Astrocyte (in vitro differentiated cells and primary cell): ENCODE results near the gene FOS. TPM values are rescaled to one million over a fixed set of nuclear protein-coding genes. Genes with fewer than 3 reads are reported as not detected.
A peak's percentile ranks its signal among the peaks of the same experiment; 100 is the strongest.

ENCODE experiments used
- DNase-seq: peaks from one replicate; pipeline ENCODE4 v3.0.0-alpha.2; 2010; ENCODE audit warnings: low read depth
- FAIRE-seq: peaks from 2 replicates; lab custom pipeline; 2011; peaks lifted over from hg19 to GRCh38; lab: Jason Lieb, UNC
- H2AFZ ChIP-seq: 2 replicates; pipeline ENCODE4 v1.6.0; 2012; ENCODE audit warnings: low read depth, low read length, inconsistent platforms
- H3K27ac ChIP-seq: 2 replicates; pipeline ENCODE4 v1.5.1; 2011; ENCODE audit warnings: low read depth, low read length, inconsistent platforms
- H3K27me3 ChIP-seq: 2 replicates; pipeline ENCODE4 v1.6.0; 2011; ENCODE audit warnings: low read length, inconsistent platforms; ENCODE audit not compliant: insufficient read depth
- H3K36me3 ChIP-seq: 2 replicates; pipeline ENCODE4 v1.5.1; 2011; ENCODE audit warnings: low read length, inconsistent platforms; ENCODE audit not compliant: insufficient read depth
- H3K4me1 ChIP-seq: 2 replicates; pipeline ENCODE4 v1.5.1; 2011; ENCODE audit warnings: low read length, inconsistent platforms; ENCODE audit not compliant: insufficient read depth
- H3K4me2 ChIP-seq: 2 replicates; pipeline ENCODE4 v1.6.0; 2012; ENCODE audit warnings: low read length, inconsistent platforms
- H3K4me3 ChIP-seq: 2 replicates; pipeline ENCODE4 v1.5.1; 2011; ENCODE audit warnings: low read depth, mild to moderate bottlenecking, low read length, inconsistent platforms; ENCODE audit not compliant: insufficient read depth
- H3K79me2 ChIP-seq: 2 replicates; pipeline ENCODE4 v1.6.0; 2012; ENCODE audit warnings: mild to moderate bottlenecking, low read length, inconsistent platforms; ENCODE audit not compliant: insufficient read depth
- H3K9ac ChIP-seq: 2 replicates; pipeline ENCODE4 v1.6.0; 2012; ENCODE audit warnings: mild to moderate bottlenecking, low read length, inconsistent platforms
- H3K9me3 ChIP-seq: 2 replicates; pipeline ENCODE4 v1.5.1; 2012; ENCODE audit warnings: low read depth, mild to moderate bottlenecking, low read length, inconsistent platforms; ENCODE audit not compliant: insufficient read depth
- H4K20me1 ChIP-seq: 2 replicates; pipeline ENCODE4 v1.6.0; 2012; ENCODE audit warnings: low read length, inconsistent platforms; ENCODE audit not compliant: insufficient read depth
- H3K27ac Mint-ChIP-seq: one replicate; pipeline ENCODE4 v1.8.0; 2021; ENCODE audit warnings: mild to moderate bottlenecking, mixed read lengths; ENCODE audit not compliant: unreplicated experiment
- H3K27me3 Mint-ChIP-seq: one replicate; pipeline ENCODE4 v1.8.0; 2021; ENCODE audit warnings: low read depth, mixed read lengths; ENCODE audit not compliant: unreplicated experiment
- H3K36me3 Mint-ChIP-seq: one replicate; pipeline ENCODE4 v1.8.0; 2021; ENCODE audit warnings: low read depth, mixed read lengths; ENCODE audit not compliant: unreplicated experiment
- H3K4me1 Mint-ChIP-seq: one replicate; pipeline ENCODE4 v1.8.0; 2021; ENCODE audit warnings: low read depth, mixed read lengths; ENCODE audit not compliant: unreplicated experiment
- H3K4me3 Mint-ChIP-seq: one replicate; pipeline ENCODE4 v1.8.0; 2021; ENCODE audit warnings: mild to moderate bottlenecking, moderate library complexity, mixed read lengths; ENCODE audit not compliant: unreplicated experiment
- H3K9me3 Mint-ChIP-seq: one replicate; pipeline ENCODE4 v1.8.0; 2021; ENCODE audit warnings: mild to moderate bottlenecking, mixed read lengths; ENCODE audit not compliant: unreplicated experiment
- CTCF ChIP-seq: IDR thresholded peaks from 2 replicates; pipeline ENCODE4 v1.5.1; 2011; ENCODE audit warnings: low read depth, mild to moderate bottlenecking, inconsistent platforms, low read length, moderate library complexity; ENCODE audit not compliant: insufficient read depth
- EZH2 ChIP-seq: IDR thresholded peaks from 2 replicates; pipeline ENCODE4 v1.6.1; 2012; ENCODE audit warnings: mild to moderate bottlenecking, low read length, inconsistent platforms; ENCODE audit not compliant: insufficient read depth
- total RNA-seq: library from RNA; stranded (reverse); gene quantifications from 2 replicates; pipeline ENCODE4 v1.2.1, GENCODE V29; 2021

The FOS gene
- total RNA-seq, 1 donor from 2014 or later: 57.7 TPM

DNA sequence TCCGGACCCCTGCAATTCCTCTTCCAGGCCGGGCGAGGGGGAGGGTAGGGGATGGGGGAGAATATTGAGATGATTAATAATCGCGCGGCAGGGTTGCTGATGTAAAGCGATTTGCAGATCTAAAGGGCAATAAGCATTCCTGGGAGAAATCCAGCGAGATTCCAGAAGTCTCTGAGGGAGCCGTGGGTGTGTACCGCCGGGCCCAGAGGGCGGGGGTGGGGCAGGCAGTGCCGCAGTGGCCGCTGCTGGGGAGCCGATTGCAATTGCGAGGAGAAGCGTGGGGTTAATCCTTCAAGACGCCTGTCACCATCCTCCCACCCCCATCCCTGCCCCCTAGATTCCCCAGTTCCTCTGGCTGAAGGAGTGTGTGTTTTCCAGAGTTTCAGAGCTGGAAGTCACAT is 16.4 kb downstream of the FOS start:
- FAIRE-seq: no peak
- H2AFZ ChIP-seq: peak overlapping the region; percentile 85
- peak overlapping the region; percentile 100 for H3K4me2 ChIP-seq
- peak; percentile 78 for DNase-seq
- Mint-ChIP-seq H3K36me3 (no peaks in the 10 kb centered on the region), H3K9me3 (no peaks in the 10 kb centered on the region), H3K27ac (peak overlapping the region; percentile 99), H3K4me3 (peak overlapping the region; percentile 87), H3K4me1 (peaks cover 9% of the 10 kb centered on the region), H3K27me3 (peaks cover 2% of the 10 kb centered on the region)
- peaks cover 16% of the 10 kb centered on the region for H3K4me1 ChIP-seq
- no peaks in the 10 kb centered on the region for H3K9me3 ChIP-seq
- H4K20me1 ChIP-seq: no peaks in the 10 kb centered on the region
- no peaks in the 10 kb centered on the region for H3K79me2 ChIP-seq
- peak overlapping the region; percentile 98 for H3K9ac ChIP-seq
- H3K27ac ChIP-seq: peak overlapping the region; percentile 97
- H3K27me3 ChIP-seq: peaks cover 4% of the 10 kb centered on the region
- H3K36me3 ChIP-seq: no peaks in the 10 kb centered on the region
- TF ChIP-seq EZH2: no peak
- TF ChIP-seq CTCF: no peak
- H3K4me3 ChIP-seq: peak overlapping the region; percentile 91

GRCh38 chr14:75295491-75296345 is 17.1 kb downstream of the FOS start:
- peaks cover 16% of the 10 kb centered on the region for H3K4me1 ChIP-seq
- Mint-ChIP-seq H3K27me3 (no peaks in the 10 kb centered on the region), H3K36me3 (no peaks in the 10 kb centered on the region), H3K27ac (peak overlapping the region; percentile 99), H3K4me3 (peak overlapping the region; percentile 87), H3K4me1 (peaks cover 9% of the 10 kb centered on the region), H3K9me3 (no peaks in the 10 kb centered on the region)
- H3K27me3 ChIP-seq: peaks cover 4% of the 10 kb centered on the region
- H3K79me2 ChIP-seq: no peaks in the 10 kb centered on the region
- peak overlapping the region; percentile 98 for H3K9ac ChIP-seq
- TF ChIP-seq CTCF: peak; percentile 87
- no peak for TF ChIP-seq EZH2
- H3K4me3 ChIP-seq: peak overlapping the region; percentile 91
- FAIRE-seq: no peak
- H3K36me3 ChIP-seq: no peaks in the 10 kb centered on the region
- peak overlapping the region; percentile 85 for H2AFZ ChIP-seq
- peak; percentile 36 for DNase-seq
- H4K20me1 ChIP-seq: no peaks in the 10 kb centered on the region
- peak overlapping the region; percentile 100 for H3K4me2 ChIP-seq
- peak overlapping the region; percentile 97 for H3K27ac ChIP-seq
- H3K9me3 ChIP-seq: no peaks in the 10 kb centered on the region
